ENCODE data around the gene RBM26.
A peak's percentile ranks its signal among the peaks of the same experiment; 100 is the strongest.

Gene RBM26

GRCh38 chr13:79336966-79337365 lies 69.1 kb downstream of the RBM26 start:
- no peak for DNase-seq (ENCODE audit: low read depth)

DNA sequence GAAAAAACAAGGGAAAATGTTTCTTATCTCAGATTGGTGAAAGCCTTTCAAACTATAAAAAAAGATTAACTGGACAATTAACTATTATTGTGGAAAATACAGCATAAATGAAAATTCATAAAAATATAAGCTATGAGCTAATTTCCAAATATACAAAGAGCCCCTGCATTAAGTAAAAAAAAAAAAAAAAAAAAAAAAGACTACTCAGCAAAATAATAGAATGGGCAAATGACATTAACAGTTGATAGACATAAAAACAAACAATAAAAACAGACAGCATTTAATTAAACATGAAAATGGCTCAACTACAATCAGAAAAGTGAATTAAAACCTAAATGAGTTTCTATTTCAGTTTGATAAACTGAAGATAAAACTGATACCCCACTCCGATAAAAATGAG lies 77.5 kb downstream of the RBM26 start:
- no peak for DNase-seq (ENCODE audit: low read depth)

GRCh38 chr13:79320433-79320832 lies 85.6 kb downstream of the RBM26 start:
- no peak for DNase-seq (ENCODE audit: low read depth)

GRCh38 chr13:79318664-79319063 lies 87.4 kb downstream of the RBM26 start:
- no peak for DNase-seq (ENCODE audit: low read depth)

GRCh38 chr13:79317856-79318255 lies 88.2 kb downstream of the RBM26 start:
- no peak for DNase-seq (ENCODE audit: low read depth)

DNA sequence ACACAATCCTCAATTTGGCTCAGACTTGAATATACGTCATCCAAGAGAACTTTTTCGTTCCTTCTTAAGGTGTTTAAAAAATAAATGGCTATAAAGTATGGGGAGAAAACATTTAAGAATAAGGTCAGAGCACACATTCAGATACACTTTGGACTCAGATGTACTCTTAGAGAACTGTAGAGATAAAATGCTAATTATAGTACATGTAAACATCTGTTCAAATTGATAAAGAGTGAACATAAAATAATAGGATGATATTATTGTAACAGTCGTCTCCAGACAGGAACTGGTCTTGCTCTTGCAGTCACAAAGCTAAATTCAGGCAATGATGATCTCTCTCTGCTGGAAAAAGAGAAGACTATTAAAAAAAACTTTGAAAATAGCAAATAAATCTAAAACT lies 91.4 kb downstream of the RBM26 start:
- no peak for DNase-seq (ENCODE audit: low read depth)

DNA sequence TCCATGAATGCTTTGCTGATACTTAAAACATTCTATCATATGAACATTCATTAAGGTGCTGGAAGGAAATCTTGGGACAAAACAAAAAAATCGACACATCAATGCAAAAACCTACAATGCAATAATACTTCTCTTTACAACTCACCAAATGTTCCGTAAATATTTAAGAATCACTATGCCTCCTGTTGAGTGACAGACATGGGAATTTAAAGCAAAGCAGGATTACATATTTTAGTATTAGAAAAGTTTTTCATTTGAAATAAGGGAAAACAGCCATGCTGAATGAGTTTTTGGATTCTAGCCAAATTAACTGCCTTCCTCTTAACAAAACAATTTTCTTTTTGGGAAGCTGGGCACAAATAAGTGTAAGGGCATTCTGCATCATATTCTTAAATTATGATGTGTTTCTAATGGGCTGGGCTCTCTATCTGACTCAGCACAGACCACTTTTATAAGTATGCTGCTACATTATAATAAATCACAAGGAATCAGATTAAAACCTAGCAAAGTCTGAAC lies 93.7 kb downstream of the RBM26 start:
- DNase-seq (ENCODE audit: low read depth): no peak

GRCh38 chr13:79311386-79311785 lies 94.7 kb downstream of the RBM26 start:
- DNase-seq (ENCODE audit: low read depth): peak; percentile 14

- no peak for DNase-seq (ENCODE audit: low read depth)
These were observed 96.4 kb downstream of the RBM26 start for GRCh38 chr13:79309690-79310089.

GRCh38 chr13:79307866-79308298 lies 98.2 kb downstream of the RBM26 start:
- peak; percentile 70 for DNase-seq (ENCODE audit: low read depth)

DNA sequence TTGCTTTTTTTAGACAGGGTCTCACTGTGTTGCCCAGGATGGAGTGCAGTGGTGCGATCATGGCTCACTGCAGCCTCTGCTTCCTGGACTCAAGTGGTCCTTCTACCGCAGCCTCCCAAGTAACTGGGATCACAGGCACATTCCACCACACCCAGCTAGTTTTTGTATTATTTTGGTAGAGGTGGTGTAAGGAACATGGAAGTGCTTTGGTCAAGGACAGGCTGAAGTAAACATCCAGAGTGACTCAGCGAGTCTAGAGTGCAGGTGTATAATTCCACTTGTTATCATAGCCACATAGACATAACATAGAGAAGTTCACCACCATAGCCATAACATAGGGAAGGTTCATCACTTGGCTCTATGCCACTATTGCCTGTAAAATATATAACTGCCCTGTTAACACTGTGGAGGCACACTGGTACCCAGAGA lies 98.6 kb downstream of the RBM26 start:
- DNase-seq (ENCODE audit: low read depth): peak; percentile 33

GRCh38 chr13:79306650-79307049 lies 99.4 kb downstream of the RBM26 start:
- no peak for DNase-seq (ENCODE audit: low read depth)

DNA sequence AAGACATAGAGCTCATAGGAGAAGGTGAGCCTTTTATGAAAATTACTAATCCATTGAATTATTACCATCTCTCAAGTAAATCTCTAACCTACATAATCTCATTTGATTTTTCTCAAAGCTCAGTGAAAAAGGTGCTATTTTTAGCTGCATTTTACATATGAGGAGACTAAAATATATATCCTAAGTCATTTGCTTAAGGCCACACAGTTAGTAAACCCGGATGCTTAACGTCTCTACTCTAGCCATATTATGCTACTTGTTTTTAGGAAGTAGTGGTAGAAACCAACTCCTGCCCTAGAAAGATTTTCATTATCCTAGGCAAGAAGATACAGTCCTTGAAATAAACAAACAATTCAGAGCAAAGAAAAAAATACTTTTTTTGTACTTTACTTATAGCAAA lies 108.9 kb downstream of the RBM26 start:
- DNase-seq (ENCODE audit: low read depth): no peak

DNA sequence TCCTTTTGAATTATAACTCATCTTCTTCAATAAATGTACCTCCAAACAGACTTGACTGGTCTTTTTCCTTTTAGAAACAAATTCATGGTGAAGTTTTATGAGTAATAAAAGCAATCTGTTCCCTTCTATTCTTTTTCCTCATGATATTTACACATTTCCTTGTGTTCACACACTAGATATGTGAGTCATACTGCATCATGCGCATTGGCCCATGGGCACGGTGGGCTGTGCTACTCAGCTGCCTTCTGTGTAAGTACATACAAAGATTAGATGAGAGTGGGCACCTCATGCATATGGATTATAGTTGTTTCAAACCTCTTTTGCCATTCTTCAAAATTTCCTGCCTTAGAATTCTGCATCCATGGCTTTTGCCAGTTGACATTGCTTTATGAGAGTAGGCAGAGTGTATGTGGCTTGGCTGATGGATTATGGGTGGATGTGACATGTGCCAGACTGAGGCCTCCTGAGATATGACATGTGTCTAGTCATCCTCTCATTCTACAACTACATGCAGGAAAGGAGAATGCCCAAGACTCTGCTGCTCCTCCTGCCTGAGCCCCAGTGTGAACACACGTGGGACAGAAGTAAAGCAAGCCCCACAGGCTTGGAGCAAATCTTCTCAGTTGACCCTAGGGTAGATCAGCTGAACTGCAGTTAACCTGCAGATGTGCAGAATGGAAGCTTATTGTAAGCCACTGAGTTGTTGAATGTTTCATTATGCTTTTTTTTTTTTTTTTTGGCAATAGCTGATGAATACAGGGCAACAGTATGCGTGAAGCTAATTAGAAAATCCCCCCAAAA lies 109.9 kb downstream of the RBM26 start:
- DNase-seq (ENCODE audit: low read depth): peak; percentile 4

GRCh38 chr13:79290595-79291244 lies 115.3 kb downstream of the RBM26 start:
- DNase-seq (ENCODE audit: low read depth): no peak

DNA sequence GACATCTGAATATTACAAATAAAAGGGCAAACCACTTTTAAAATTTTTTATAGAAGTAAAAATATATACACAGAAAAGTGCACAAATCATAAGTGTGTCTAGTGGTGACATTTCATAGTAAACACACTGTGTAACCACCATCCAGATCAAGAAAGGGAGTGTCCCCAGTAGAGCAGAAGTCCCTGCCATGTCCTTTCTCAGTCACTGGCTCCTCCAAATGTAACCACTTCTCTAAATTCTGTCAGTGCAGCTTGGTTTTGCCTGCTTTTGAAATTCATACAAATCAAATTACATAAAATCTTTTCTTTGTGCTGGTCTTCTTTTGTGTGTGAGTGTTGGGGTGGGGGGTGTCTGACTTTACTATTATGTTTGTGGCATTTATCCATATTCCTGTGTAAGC lies 116.5 kb downstream of the RBM26 start:
- DNase-seq (ENCODE audit: low read depth): no peak

DNA sequence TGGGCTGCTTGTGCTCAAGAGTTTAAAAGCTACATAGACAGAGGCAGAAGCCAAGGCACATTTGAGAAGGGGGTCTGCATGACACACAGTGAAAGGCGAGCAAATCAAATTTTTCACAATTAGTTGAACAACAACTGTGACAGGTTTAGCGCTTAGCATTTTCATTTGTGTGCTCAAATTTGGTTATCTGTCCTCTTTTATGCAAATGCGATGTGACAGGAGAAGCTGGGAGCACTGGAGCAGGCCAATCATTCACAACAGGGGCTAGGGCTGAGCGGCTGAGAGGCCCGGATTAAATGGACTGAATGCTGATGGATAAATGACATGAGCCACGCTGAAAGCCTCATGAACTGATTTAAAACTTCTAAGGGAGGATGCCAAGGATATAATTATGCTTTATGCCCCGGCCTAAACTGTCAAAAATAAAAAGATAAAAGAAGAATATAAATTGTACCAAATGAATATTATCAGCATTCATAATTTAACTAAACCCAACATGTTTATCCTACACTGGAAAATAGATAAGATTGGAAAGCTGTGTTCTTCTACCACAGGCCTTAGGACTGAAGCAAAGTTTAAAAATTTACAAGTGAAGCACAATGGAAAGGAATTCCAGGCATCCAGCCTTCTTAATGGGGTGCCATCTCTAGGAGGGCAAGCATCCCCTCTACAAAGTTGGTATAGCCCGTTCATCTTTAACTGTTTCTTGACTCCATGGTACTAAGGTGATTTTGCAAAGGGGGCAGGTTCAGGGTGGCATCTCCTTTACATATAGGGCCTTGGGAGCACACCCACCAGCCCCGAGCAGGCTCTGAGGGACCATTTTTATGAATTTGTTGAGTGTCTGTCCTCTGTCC lies 117.9 kb downstream of the RBM26 start:
- DNase-seq (ENCODE audit: low read depth): no peak

GRCh38 chr13:79285159-79285558 lies 120.9 kb downstream of the RBM26 start:
- no peak for DNase-seq (ENCODE audit: low read depth)

- no peak for DNase-seq (ENCODE audit: low read depth)
These were observed 122.3 kb downstream of the RBM26 start for GRCh38 chr13:79283742-79284141.

DNA sequence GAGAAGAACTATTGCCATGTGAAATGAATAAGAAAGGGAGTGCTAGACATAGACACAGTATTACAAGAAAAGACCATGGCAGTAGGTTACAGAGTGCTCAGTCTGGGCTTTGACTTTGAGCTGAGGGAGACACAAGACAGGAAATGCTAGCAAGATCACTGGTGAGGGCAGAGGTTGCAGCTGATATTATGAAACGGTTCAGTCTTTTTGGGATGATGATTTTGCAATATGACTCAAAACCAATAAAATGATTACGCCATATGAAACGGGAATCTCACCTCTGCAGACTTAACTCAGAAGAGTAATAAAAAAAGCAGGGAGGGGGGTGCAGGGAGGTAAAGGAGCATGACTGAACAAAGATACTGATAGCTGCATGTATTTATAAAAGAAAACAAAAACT lies 123.1 kb downstream of the RBM26 start:
- peak; percentile 21 for DNase-seq (ENCODE audit: low read depth)

- DNase-seq (ENCODE audit: low read depth): no peak
These were observed 123.5 kb downstream of the RBM26 start for GRCh38 chr13:79282508-79282907.

GRCh38 chr13:79281339-79281747 lies 124.7 kb downstream of the RBM26 start:
- no peak for DNase-seq (ENCODE audit: low read depth)
